HG03571 (cell line): ENCODE measurements around the gene FSD1.
"Not testable (repeated sequence)": the region's sequence is repeated elsewhere in the genome, so short reads cannot be mapped to it uniquely, and the experiment has no call there.

Experiments
- ATAC-seq: cut with Tn5 transposase; IDR thresholded peaks from one replicate; pipeline ENCODE4 v1.9.1; 2021; ENCODE audit not compliant: unreplicated experiment

The FSD1 gene

GRCh38 chr19:4284176-4284958 lies 20.0 kb upstream of the FSD1 start:
- ATAC-seq: no peak

GRCh38 chr19:4284974-4285373 lies 19.4 kb upstream of the FSD1 start:
- no peak for ATAC-seq

- not testable (repeated sequence) for ATAC-seq
Observed at GRCh38 chr19:4286141-4286540, 18.3 kb upstream of the FSD1 start.

- no peak for ATAC-seq
Observed at GRCh38 chr19:4288091-4288777, 16.2 kb upstream of the FSD1 start.

GRCh38 chr19:4291184-4291732 lies 13.1 kb upstream of the FSD1 start:
- ATAC-seq: no peak

- ATAC-seq: no peak
Observed at GRCh38 chr19:4292515-4292914, 11.9 kb upstream of the FSD1 start.

GRCh38 chr19:4294389-4294788 lies 10.0 kb upstream of the FSD1 start:
- no peak for ATAC-seq

GRCh38 chr19:4295972-4296771 lies 8.2 kb upstream of the FSD1 start:
- no peak for ATAC-seq

GRCh38 chr19:4297901-4298809 lies 6.2 kb upstream of the FSD1 start:
- ATAC-seq: no peak

- no peak for ATAC-seq
Observed at GRCh38 chr19:4298810-4299550, 5.4 kb upstream of the FSD1 start.

- ATAC-seq: no peak
Observed at GRCh38 chr19:4300589-4300988, 3.8 kb upstream of the FSD1 start.

GRCh38 chr19:4301590-4302242 lies 2.7 kb upstream of the FSD1 start:
- ATAC-seq: no peak

- ATAC-seq: no peak
Observed at GRCh38 chr19:4302243-4302640, 2.2 kb upstream of the FSD1 start, which contains the start of gene TMIGD2. TMIGD2 (minus strand) TSS chr19:4302389; CDS start chr19:4302385, 4 bp downstream.

GRCh38 chr19:4303819-4304537 lies 420 bp upstream of the FSD1 start:
- ATAC-seq: no peak

GRCh38 chr19:4305257-4305612 lies 837 bp downstream of the FSD1 start:
- ATAC-seq: no peak

- ATAC-seq: no peak
Observed at GRCh38 chr19:4305659-4306058, 1.3 kb downstream of the FSD1 start.

GRCh38 chr19:4310247-4311121 lies 6.1 kb downstream of the FSD1 start:
- no peak for ATAC-seq
